ENCODE results near the gene TNS3.

The TNS3 gene

GRCh38 chr7:47278043-47278442 is 303.9 kb downstream of the TNS3 start:
- no peaks in the 10 kb centered on the region for H3K27me3 ChIP-seq (ENCODE audit: insufficient read depth, low read depth)
- H2AFZ ChIP-seq (ENCODE audit: low read depth): no peak overlapping the region
- H3K9ac ChIP-seq: no peak overlapping the region
- no peaks in the 10 kb centered on the region for H3K79me2 ChIP-seq (ENCODE audit: insufficient read depth, low read depth)
- H4K20me1 ChIP-seq (ENCODE audit: insufficient read depth): no peaks in the 10 kb centered on the region
- H3K4me3 ChIP-seq (IDR thresholded peaks at IDR 0.05; ENCODE audit: insufficient read depth, low read depth, low read length): no peak overlapping the region
- H3K36me3 ChIP-seq (ENCODE audit: insufficient read depth): peaks cover 5% of the 10 kb centered on the region; the same call in 1 of the 2 replicates
- no peaks in the 10 kb centered on the region for H3K4me1 ChIP-seq (ENCODE audit: low read depth, poor library complexity, severe bottlenecking)
- H3K4me2 ChIP-seq: no peak overlapping the region
- TF ChIP-seq CTCF (conservative IDR thresholded peaks at IDR 0.05; ENCODE audit: low read depth, low read length): no peak
- H3K27ac ChIP-seq: no peak overlapping the region

- H4K20me1 ChIP-seq (ENCODE audit: insufficient read depth): no peaks in the 10 kb centered on the region
- H2AFZ ChIP-seq (ENCODE audit: low read depth): no peak overlapping the region
- no peak overlapping the region for H3K4me3 ChIP-seq (IDR thresholded peaks at IDR 0.05; ENCODE audit: insufficient read depth, low read depth, low read length)
- H3K4me2 ChIP-seq: no peak overlapping the region
- peaks cover 5% of the 10 kb centered on the region; the same call in 1 of the 2 replicates for H3K36me3 ChIP-seq (ENCODE audit: insufficient read depth)
- no peaks in the 10 kb centered on the region for H3K79me2 ChIP-seq (ENCODE audit: insufficient read depth, low read depth)
- no peak overlapping the region for H3K9ac ChIP-seq
- TF ChIP-seq CTCF (conservative IDR thresholded peaks at IDR 0.05; ENCODE audit: low read depth, low read length): no peak
- no peak overlapping the region for H3K27ac ChIP-seq
- H3K4me1 ChIP-seq (ENCODE audit: low read depth, poor library complexity, severe bottlenecking): no peaks in the 10 kb centered on the region
- no peaks in the 10 kb centered on the region for H3K27me3 ChIP-seq (ENCODE audit: insufficient read depth, low read depth)
Observed at GRCh38 chr7:47277321-47277781, 304.6 kb downstream of the TNS3 start.

GRCh38 chr7:47273974-47274766 is 307.7 kb downstream of the TNS3 start:
- H3K9ac ChIP-seq: no peak overlapping the region
- H4K20me1 ChIP-seq (ENCODE audit: insufficient read depth): no peaks in the 10 kb centered on the region
- no peak overlapping the region for H3K4me2 ChIP-seq
- no peaks in the 10 kb centered on the region for H3K36me3 ChIP-seq (ENCODE audit: insufficient read depth)
- no peak overlapping the region for H3K27ac ChIP-seq
- H2AFZ ChIP-seq (ENCODE audit: low read depth): no peak overlapping the region
- H3K27me3 ChIP-seq (ENCODE audit: insufficient read depth, low read depth): no peaks in the 10 kb centered on the region
- H3K79me2 ChIP-seq (ENCODE audit: insufficient read depth, low read depth): no peaks in the 10 kb centered on the region
- TF ChIP-seq CTCF (conservative IDR thresholded peaks at IDR 0.05; ENCODE audit: low read depth, low read length): no peak
- no peaks in the 10 kb centered on the region for H3K4me1 ChIP-seq (ENCODE audit: low read depth, poor library complexity, severe bottlenecking)
- no peak overlapping the region for H3K4me3 ChIP-seq (IDR thresholded peaks at IDR 0.05; ENCODE audit: insufficient read depth, low read depth, low read length)

- Histone ChIP-seq H3K27ac (no peak overlapping the region), H3K79me2 (ENCODE audit: insufficient read depth, low read depth) (no peaks in the 10 kb centered on the region), H3K4me1 (ENCODE audit: low read depth, poor library complexity, severe bottlenecking) (no peaks in the 10 kb centered on the region), H3K9ac (no peak overlapping the region), H3K27me3 (ENCODE audit: insufficient read depth, low read depth) (no peaks in the 10 kb centered on the region), H2AFZ (ENCODE audit: low read depth) (no peak overlapping the region), H3K4me2 (no peak overlapping the region), H4K20me1 (ENCODE audit: insufficient read depth) (no peaks in the 10 kb centered on the region), H3K36me3 (ENCODE audit: insufficient read depth) (no peaks in the 10 kb centered on the region), H3K4me3 (IDR thresholded peaks at IDR 0.05; ENCODE audit: insufficient read depth, low read depth, low read length) (no peak overlapping the region)
- TF ChIP-seq CTCF (conservative IDR thresholded peaks at IDR 0.05; ENCODE audit: low read depth, low read length): no peak
Observed at GRCh38 chr7:47273088-47273487, 308.8 kb downstream of the TNS3 start.

All from KMS-11 (cell line).